GM12878 (cell line): ENCODE measurements around the gene DHX34. TPM values are rescaled to one million over a fixed set of nuclear protein-coding genes. Genes with fewer than 3 reads are reported as not detected.

Experiments used
- ATAC-seq: fragments of 200-7000 bp; cut with Tn5 transposase; 3 replicates; pipeline ENCODE4 v1.9.1; 2020; ENCODE audit warnings: mild to moderate bottlenecking, moderate library complexity
- BruUV-seq: library from RNA; stranded (reverse); fragments of 400-500 nt; replicated peaks from 2 replicates; lab custom pipeline; 2021; lab: Mats Ljungman, UMichigan
- CTCF ChIA-PET: fragments of 300-600 bp; sonication (Branson Sonifier 250); formaldehyde crosslinking; extraction: SDS; loops from one replicate; lab custom pipeline; 2021; ENCODE audit warnings: inconsistent platforms; lab: Yijun Ruan, JAX
- POLR2A ChIA-PET: fragments of 350-600 bp; formaldehyde crosslinking; extraction: SDS; loops from one replicate; lab custom pipeline; 2021; ENCODE audit warnings: inconsistent platforms; lab: Charles Lee
- RAD21 ChIA-PET: fragments of 300-600 bp; sonication (Branson Sonifier 250); formaldehyde crosslinking; loops from one replicate; lab custom pipeline; 2023; ENCODE audit warnings: antibody characterized with exemption; ENCODE audit not compliant: unreplicated experiment; lab: Charles Lee
- SMC1A ChIA-PET: fragments of 300-600 bp; sonication (Branson Sonifier 250); formaldehyde crosslinking; loops from one replicate; lab custom pipeline; 2023; ENCODE audit not compliant: unreplicated experiment, uncharacterized antibody; lab: Charles Lee
- DNase-seq: peaks from one replicate; pipeline ENCODE4 v3.0.0-alpha.2; 2011; ENCODE audit warnings: low read depth, low spot score
- FAIRE-seq: peaks from 3 replicates; lab custom pipeline; 2011; peaks lifted over from hg19 to GRCh38; lab: Jason Lieb, UNC
- H2AFZ ChIP-seq: 2 replicates; pipeline ENCODE4 v1.6.0; 2011; ENCODE audit warnings: low read depth, low read length, control low read depth; ENCODE audit not compliant: control insufficient read depth
- H3K27ac ChIP-seq: 2 replicates; pipeline ENCODE4 v1.5.1; 2011; ENCODE audit warnings: control low read depth; ENCODE audit not compliant: control insufficient read depth, insufficient read depth
- H3K27me3 ChIP-seq, 2 experiments: replicated peaks in 1 of 2; 2 replicates each; pipeline versions ENCODE4 v1.6.0 to v1.6.1; 2011; ENCODE audit warnings: low read length in 1 of 2; ENCODE audit not compliant: control insufficient read depth in 2 of 2, insufficient read depth in 2 of 2
- H3K36me3 ChIP-seq, 2 experiments: 2 replicates each; pipeline ENCODE4 v1.5.1; 2011; ENCODE audit warnings: low read length in 1 of 2; ENCODE audit not compliant: control insufficient read depth in 2 of 2, insufficient read depth in 2 of 2
- H3K4me1 ChIP-seq: 2 replicates; pipeline ENCODE4 v1.6.1; 2011; ENCODE audit warnings: mild to moderate bottlenecking, low read length, moderate library complexity, mixed read lengths; ENCODE audit not compliant: control insufficient read depth, insufficient read depth
- H3K4me2 ChIP-seq: 2 replicates; pipeline ENCODE4 v1.6.0; 2011; ENCODE audit warnings: control low read depth; ENCODE audit not compliant: control insufficient read depth, insufficient read depth
- H3K4me3 ChIP-seq: fragments of 200-600 bp; sonication (generic); 2 replicates; pipeline ENCODE4 v1.5.1; 2016
- H3K79me2 ChIP-seq: 2 replicates; pipeline ENCODE4 v1.6.0; 2011; ENCODE audit warnings: low read length; ENCODE audit not compliant: control insufficient read depth, insufficient read depth
- H3K9ac ChIP-seq: 2 replicates; pipeline ENCODE4 v1.8.0; 2011; ENCODE audit warnings: low read length, control low read depth, mixed read lengths; ENCODE audit not compliant: control insufficient read depth, insufficient read depth
- H3K9me3 ChIP-seq: replicated peaks from 3 replicates; pipeline ENCODE4 v1.5.1; 2011; ENCODE audit warnings: mild to moderate bottlenecking, low read length; ENCODE audit not compliant: control insufficient read depth, insufficient read depth
- H4K20me1 ChIP-seq: 2 replicates; pipeline ENCODE4 v1.6.0; 2011; ENCODE audit not compliant: control insufficient read depth, insufficient read depth
- BACH1 ChIP-seq: fragments of 450-650 bp; IDR thresholded peaks from 2 replicates; pipeline ENCODE4 v1.6.1; 2017; ENCODE audit warnings: mild to moderate bottlenecking, borderline replicate concordance
- CBFB ChIP-seq: IDR thresholded peaks from 2 replicates; pipeline ENCODE4 v1.6.1; 2016; ENCODE audit warnings: antibody characterized with exemption, low read depth
- CBX5 ChIP-seq: sonication (generic); IDR thresholded peaks from 2 replicates; pipeline ENCODE4 v1.6.1; 2016; ENCODE audit warnings: low read depth, moderate library complexity, mild to moderate bottlenecking, inconsistent platforms
- HDAC6 ChIP-seq: fragments of 200-600 bp; sonication (generic); IDR thresholded peaks from one replicate; pipeline ENCODE4 v1.8.0; 2017; ENCODE audit warnings: antibody characterized with exemption; ENCODE audit not compliant: unreplicated experiment
- JUNB ChIP-seq: IDR thresholded peaks from 2 replicates; pipeline ENCODE4 v1.6.1; 2016; ENCODE audit warnings: antibody characterized with exemption, mild to moderate bottlenecking
- KDM1A ChIP-seq: fragments of 200-600 bp; sonication (generic); IDR thresholded peaks from 2 replicates; pipeline ENCODE4 v1.6.1; 2016; ENCODE audit warnings: borderline replicate concordance
- LARP7 ChIP-seq: fragments of 450-650 bp; IDR thresholded peaks from 2 replicates; pipeline ENCODE4 v1.6.1; 2017; ENCODE audit warnings: mild to moderate bottlenecking
- NBN ChIP-seq: fragments of 450-650 bp; IDR thresholded peaks from 2 replicates; pipeline ENCODE4 v1.6.1; 2016
- NFYA ChIP-seq: IDR thresholded peaks from 2 replicates; pipeline ENCODE4 v1.6.1; 2011; ENCODE audit warnings: low read depth, mild to moderate bottlenecking, low read length, improper control_type of control experiment, borderline replicate concordance
- NFYB ChIP-seq: IDR thresholded peaks from 2 replicates; pipeline ENCODE4 v1.6.1; 2011; ENCODE audit warnings: low read depth, mild to moderate bottlenecking, low read length, improper control_type of control experiment, moderate library complexity; ENCODE audit not compliant: insufficient read depth
- NR2F1 ChIP-seq: fragments of 450-650 bp; conservative IDR thresholded peaks from 2 replicates; pipeline ENCODE4 v1.6.1; 2017; ENCODE audit warnings: mild to moderate bottlenecking
- POLR2A ChIP-seq: IDR thresholded peaks from 2 replicates; pipeline ENCODE4 v1.6.1; 2011; ENCODE audit warnings: low read depth, mild to moderate bottlenecking, low read length
- SKIL ChIP-seq: fragments of 450-650 bp; IDR thresholded peaks from 2 replicates; pipeline ENCODE4 v1.6.1; 2017; ENCODE audit warnings: mild to moderate bottlenecking, low read depth, inconsistent platforms; ENCODE audit not compliant: poor library complexity, severe bottlenecking
- SREBF2 ChIP-seq: IDR thresholded peaks from 2 replicates; pipeline ENCODE4 v1.6.1; 2012; ENCODE audit warnings: mild to moderate bottlenecking, low read length
- STAT1 ChIP-seq: fragments of 450-650 bp; conservative IDR thresholded peaks from 2 replicates; pipeline ENCODE4 v1.6.1; 2014; ENCODE audit warnings: antibody characterized with exemption, mild to moderate bottlenecking
- TBL1XR1 ChIP-seq: IDR thresholded peaks from 2 replicates; pipeline ENCODE4 v1.6.1; 2012; ENCODE audit warnings: low read depth, low read length, improper control_type of control experiment
- USF1 ChIP-seq: IDR thresholded peaks from 2 replicates; pipeline ENCODE4 v1.6.1; 2011; ENCODE audit warnings: borderline replicate concordance, low read depth, mild to moderate bottlenecking, moderate library complexity, mixed read lengths, low read length; ENCODE audit not compliant: insufficient read depth; ENCODE audit errors: extremely low read length
- WGBS: methylation state at CpG from one replicate; pipeline ENCODE4 v1.1.6; 2016; ENCODE audit warnings: low lambda C conversion rate; ENCODE audit not compliant: insufficient replicate concordance, insufficient coverage; ENCODE audit errors: missing lambda C conversion rate; 5-methylcytosine and 5-hydroxymethylcytosine counted together
- in situ Hi-C: fragments of 300-500 bp; cut with MboI; formaldehyde crosslinking; loops from 9 replicates; pipeline ENCODE4 v1.14.3; 2018; ENCODE audit warnings: mixed read lengths
- intact Hi-C: fragments of 100-400 bp; cut with micrococcal nuclease; formaldehyde crosslinking; loops from one replicate; pipeline ENCODE4 v1.14.2; 2022; ENCODE audit not compliant: unreplicated experiment
- polyA plus RNA-seq, 11 experiments: library from polyadenylated mRNA; depleted of rRNA in 4 of 11; unstranded in 6 of 11; stranded (reverse) in 5 of 11; fragments of >200 nt; fragmentation: Nextera tagmentation in 4 of 11; fragmentation: Illumina TruSeq in 1 of 11; extraction: Ambion mirVana in 4 of 11; extraction: Trizol in 1 of 11; gene quantifications; 1 replicate in 1 of 11; 2 replicates in 10 of 11; pipeline versions ENCODE4 v1.2.1 to v1.2.3, GENCODE V29; 2011 to 2016; ENCODE audit warnings: inconsistent platforms in 2 of 11, missing spikeins in 2 of 11, low read depth in 1 of 11
- total RNA-seq, 4 experiments: library from RNA; depleted of rRNA in 3 of 4; stranded (reverse); fragments of >200 nt in 3 of 4; fragmentation: Illumina TruSeq in 1 of 4; extraction: Trizol in 1 of 4; gene quantifications; 2 replicates each; pipeline versions ENCODE4 v1.2.1 to v1.2.3, GENCODE V29; 2013 to 2021
- TF ChIP-seq, protein P1 (sequence below), 3 experiments: IDR thresholded peaks in 2 of 3; conservative IDR thresholded peaks in 1 of 3; 2 replicates each; pipeline ENCODE4 v1.5.1; 2011; ENCODE audit warnings: low read depth in 3 of 3, low read length in 3 of 3, mild to moderate bottlenecking in 3 of 3, control low read depth in 2 of 3, moderate library complexity in 2 of 3, inconsistent platforms in 1 of 3, mixed read lengths in 1 of 3; ENCODE audit not compliant: control insufficient read depth in 2 of 3, insufficient read depth in 1 of 3; ENCODE audit errors: extremely low read depth in 1 of 3

The DHX34 gene
- total and polyA plus RNA-seq, 10 of the 15 experiments (the other 5 are each of a cell fraction or from before 2014, with no cell fraction given), result 0.19 to 16.9 (median 10.5) TPM

GRCh38 chr19:47306303-47306702 lies 42.8 kb upstream of the DHX34 start:
- no peaks in the 10 kb centered on the region; a peak in 1 of 4 replicates for H3K36me3 ChIP-seq
- in situ Hi-C loops, result no loop called here
- SMC1A ChIA-PET, result interaction anchor here (0.6 to 1.4 kb wide), 3 partner anchors 28 to 68 kb away, joined by 3 to 4 read pairs (median 4); no protein-coding TSS in a partner anchor
- WGBS, result 42% methylated on average over 3 of the region's 3 CpGs
- H3K27me3 ChIP-seq, result no peaks in the 10 kb centered on the region
- no peak overlapping the region for H2AFZ ChIP-seq
- CTCF ChIA-PET, result interaction anchor here (1.5 to 2.5 kb wide), 6 partner anchors 10 to 177 kb away, joined by 4 to 21 read pairs (median 7); no protein-coding TSS in a partner anchor
- DNase-seq, result no peak
- no peak overlapping the region for H3K4me3 ChIP-seq
- ATAC-seq, result peak; percentile 10; the same call in 2 of the 3 replicates
- no peak for FAIRE-seq
- H3K79me2 ChIP-seq, result no peaks in the 10 kb centered on the region
- no peak overlapping the region for H3K27ac ChIP-seq
- H3K9ac ChIP-seq, result no peak overlapping the region
- BruUV-seq, result no TSS peak
- peaks cover 7% of the 10 kb centered on the region for H3K4me1 ChIP-seq
- no peak overlapping the region for H3K4me2 ChIP-seq
- POLR2A ChIA-PET, result no interaction called here
- intact Hi-C loops, result no loop called here
- no peaks in the 10 kb centered on the region for H4K20me1 ChIP-seq
- RAD21 ChIA-PET, result no interaction called here
- no peaks in the 10 kb centered on the region; the same call in 2 of the 3 replicates for H3K9me3 ChIP-seq
- TF ChIP-seq, protein P1, sequence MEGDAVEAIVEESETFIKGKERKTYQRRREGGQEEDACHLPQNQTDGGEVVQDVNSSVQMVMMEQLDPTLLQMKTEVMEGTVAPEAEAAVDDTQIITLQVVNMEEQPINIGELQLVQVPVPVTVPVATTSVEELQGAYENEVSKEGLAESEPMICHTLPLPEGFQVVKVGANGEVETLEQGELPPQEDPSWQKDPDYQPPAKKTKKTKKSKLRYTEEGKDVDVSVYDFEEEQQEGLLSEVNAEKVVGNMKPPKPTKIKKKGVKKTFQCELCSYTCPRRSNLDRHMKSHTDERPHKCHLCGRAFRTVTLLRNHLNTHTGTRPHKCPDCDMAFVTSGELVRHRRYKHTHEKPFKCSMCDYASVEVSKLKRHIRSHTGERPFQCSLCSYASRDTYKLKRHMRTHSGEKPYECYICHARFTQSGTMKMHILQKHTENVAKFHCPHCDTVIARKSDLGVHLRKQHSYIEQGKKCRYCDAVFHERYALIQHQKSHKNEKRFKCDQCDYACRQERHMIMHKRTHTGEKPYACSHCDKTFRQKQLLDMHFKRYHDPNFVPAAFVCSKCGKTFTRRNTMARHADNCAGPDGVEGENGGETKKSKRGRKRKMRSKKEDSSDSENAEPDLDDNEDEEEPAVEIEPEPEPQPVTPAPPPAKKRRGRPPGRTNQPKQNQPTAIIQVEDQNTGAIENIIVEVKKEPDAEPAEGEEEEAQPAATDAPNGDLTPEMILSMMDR (IDR thresholded peaks at IDR 0.05 in 2 of 3, conservative IDR thresholded peaks at IDR 0.05 in 1 of 3; ENCODE audit: control insufficient read depth in 2 of 3, extremely low read depth in 1 of 3, insufficient read depth in 1 of 3, low read depth in 3 of 3, low read length in 3 of 3), result no peak
- TF ChIP-seq SREBF2 (no peak), CBFB (no peak), CBX5 (no peak), SKIL (no peak), NBN (no peak), HDAC6 (no peak), LARP7 (no peak), USF1 (no peak), STAT1 (no peak), JUNB (no peak), POLR2A (no peak), BACH1 (no peak), NFYB (no peak), KDM1A (no peak), NFYA (no peak), TBL1XR1 (no peak), NR2F1 (no peak)
